HepG2 (cell line): Measurements from ENCODE around the gene ADAMTS8. TPM values are rescaled to one million over a fixed set of nuclear protein-coding genes. Genes with fewer than 3 reads are reported as not detected.

Experiments
- ATAC-seq: fragments of 200-7000 bp; cut with Tn5 transposase; 3 replicates; pipeline ENCODE4 v1.9.1; 2020; ENCODE audit warnings: mild to moderate bottlenecking, moderate library complexity
- BruUV-seq: library from RNA; stranded (reverse); fragments of 400-500 nt; replicated peaks from 2 replicates; lab custom pipeline; 2021; lab: Mats Ljungman, UMichigan
- CTCF ChIA-PET: fragments of 300-600 bp; formaldehyde crosslinking; extraction: SDS; loops from one replicate; lab custom pipeline; 2021; ENCODE audit warnings: low total read pairs, inconsistent platforms, low intra/inter-chr PET ratio; lab: Yijun Ruan, JAX
- POLR2A ChIA-PET: fragments of 350-600 bp; sonication (Branson Sonifier 250); formaldehyde crosslinking; loops from one replicate; lab custom pipeline; 2020; ENCODE audit warnings: antibody characterized with exemption, inconsistent platforms; lab: Yijun Ruan, JAX
- DNase-seq: peaks from one replicate; pipeline ENCODE4 v3.0.0-alpha.2; 2015; ENCODE audit warnings: low spot score
- FAIRE-seq: peaks from 3 replicates; lab custom pipeline; 2011; peaks lifted over from hg19 to GRCh38; lab: Jason Lieb, UNC
- H2AFZ ChIP-seq: one replicate; pipeline ENCODE4 v1.6.1; 2011; ENCODE audit warnings: low read length, inconsistent platforms
- H3K27ac ChIP-seq: fragments of 300-600 bp; 3 replicates; pipeline ENCODE4 v1.8.0; 2011; ENCODE audit warnings: mixed run types, mild to moderate bottlenecking, mixed read lengths, low read length, inconsistent platforms; ENCODE audit not compliant: insufficient read depth; ENCODE audit errors: extremely low read length
- H3K27me3 ChIP-seq, 2 experiments: fragments of 200-600 bp in 1 of 2; 2 replicates in 1 of 2; 3 replicates in 1 of 2; pipeline versions ENCODE4 v1.6.0 to v1.8.0; 2011; ENCODE audit warnings: low read length in 2 of 2, mild to moderate bottlenecking in 2 of 2, moderate library complexity in 2 of 2, inconsistent platforms in 1 of 2; ENCODE audit not compliant: insufficient read depth in 2 of 2, control insufficient read depth in 1 of 2
- H3K36me3 ChIP-seq, 2 experiments: fragments of 200-600 bp in 1 of 2; replicated peaks in 1 of 2; 2 replicates in 1 of 2; 3 replicates in 1 of 2; pipeline versions ENCODE4 v1.5.1 to v1.8.0; 2011; ENCODE audit warnings: low read length in 2 of 2, inconsistent platforms in 1 of 2; ENCODE audit not compliant: insufficient read depth in 2 of 2, control insufficient read depth in 1 of 2
- H3K4me1 ChIP-seq: 2 replicates; pipeline ENCODE4 v1.5.1; 2012; ENCODE audit warnings: low read length, inconsistent platforms; ENCODE audit not compliant: insufficient read depth
- H3K4me2 ChIP-seq: 2 replicates; pipeline ENCODE4 v1.6.0; 2011; ENCODE audit warnings: low read depth, low read length, inconsistent platforms
- H3K4me3 ChIP-seq, 3 experiments: fragments of 200-600 bp in 1 of 3; sonication (generic), shearing (Covaris generic) in 1 of 3; replicated peaks in 1 of 3; 2 replicates each; pipeline ENCODE4 v1.5.1; 2011 to 2016; ENCODE audit warnings: low read length in 3 of 3, inconsistent platforms in 2 of 3, low read depth in 2 of 3, mild to moderate bottlenecking in 2 of 3, control low read depth in 1 of 3, mixed read lengths in 1 of 3; ENCODE audit not compliant: insufficient read depth in 1 of 3
- H3K79me2 ChIP-seq: one replicate; pipeline ENCODE4 v1.6.1; 2011; ENCODE audit warnings: low read length, inconsistent platforms; ENCODE audit not compliant: insufficient read depth
- H3K9ac ChIP-seq: 2 replicates; pipeline ENCODE4 v1.6.0; 2011; ENCODE audit warnings: mild to moderate bottlenecking, low read depth, low read length, inconsistent platforms; ENCODE audit not compliant: insufficient read depth
- H3K9me3 ChIP-seq: 2 replicates; pipeline ENCODE4 v1.5.1; 2012; ENCODE audit warnings: mild to moderate bottlenecking, low read length
- H4K20me1 ChIP-seq: 2 replicates; pipeline ENCODE4 v1.6.0; 2011; ENCODE audit warnings: inconsistent platforms, mild to moderate bottlenecking, low read length, moderate library complexity; ENCODE audit not compliant: insufficient read depth
- CERS6 ChIP-seq: sonication (generic); formaldehyde crosslinking; IDR thresholded peaks from 2 replicates; pipeline ENCODE4 v1.5.0; 2020; ENCODE audit warnings: missing genetic modification reagents
- DZIP1 ChIP-seq: sonication (generic); formaldehyde crosslinking; IDR thresholded peaks from 2 replicates; pipeline ENCODE4 v1.5.0; 2020; ENCODE audit warnings: mild to moderate bottlenecking, missing genetic modification reagents
- ELF4 ChIP-seq: sonication (generic); formaldehyde crosslinking; IDR thresholded peaks from 2 replicates; pipeline ENCODE4 v1.5.0; 2020; ENCODE audit warnings: missing genetic modification reagents, mild to moderate bottlenecking, moderate library complexity, borderline replicate concordance
- HOXA5 ChIP-seq: sonication (generic); formaldehyde crosslinking; IDR thresholded peaks from 2 replicates; pipeline ENCODE4 v1.4.0; 2020; ENCODE audit warnings: missing genetic modification reagents
- HOXA7 ChIP-seq: sonication (generic); formaldehyde crosslinking; IDR thresholded peaks from 2 replicates; pipeline ENCODE4 v1.8.1; 2022; ENCODE audit warnings: mild to moderate bottlenecking, missing genetic modification reagents, moderate library complexity
- MXD4 ChIP-seq: IDR thresholded peaks from 2 replicates; pipeline ENCODE4 v1.6.1; 2016; ENCODE audit warnings: mild to moderate bottlenecking, missing biosample characterization, missing genetic modification reagents
- NONO ChIP-seq, 2 experiments: fragments of 450-650 bp in 1 of 2; sonication (generic) in 1 of 2; formaldehyde crosslinking in 1 of 2; IDR thresholded peaks in 1 of 2; conservative IDR thresholded peaks in 1 of 2; 2 replicates each; pipeline versions ENCODE4 v1.6.1 to v1.8.0; 2017 to 2022; ENCODE audit warnings: mild to moderate bottlenecking in 1 of 2, missing genetic modification reagents in 1 of 2, moderate library complexity in 1 of 2
- ZNF343 ChIP-seq: sonication (generic); formaldehyde crosslinking; IDR thresholded peaks from 2 replicates; pipeline ENCODE4 v1.4.0; 2020; ENCODE audit warnings: mild to moderate bottlenecking, missing genetic modification reagents
- ZNF615 ChIP-seq: sonication (generic); formaldehyde crosslinking; IDR thresholded peaks from 2 replicates; pipeline ENCODE4 v1.5.0; 2020; ENCODE audit warnings: mild to moderate bottlenecking, missing genetic modification reagents, borderline replicate concordance
- ZNF761 ChIP-seq: sonication (generic); formaldehyde crosslinking; conservative IDR thresholded peaks from 2 replicates; pipeline ENCODE4 v1.4.0; 2020; ENCODE audit warnings: mild to moderate bottlenecking, missing genetic modification reagents
- WGBS: methylation state at CpG from one replicate; pipeline ENCODE4 v1.1.6; 2017; ENCODE audit warnings: low lambda C conversion rate; 5-methylcytosine and 5-hydroxymethylcytosine counted together
- in situ Hi-C: cut with HindIII; loops from 2 replicates; pipeline ENCODE4 v1.10.0; 2017; ENCODE audit warnings: low pct_unique_long_range_greater_than_20kb; ENCODE audit not compliant: extremely low pct_ligation_motif_present
- intact Hi-C: fragments of 100-400 bp; cut with micrococcal nuclease; formaldehyde crosslinking; loops from one replicate; pipeline ENCODE4 v1.10.0; 2022; ENCODE audit not compliant: unreplicated experiment
- polyA plus RNA-seq, 8 experiments: library from polyadenylated mRNA; depleted of rRNA in 3 of 8; stranded (reverse) in 7 of 8; unstranded in 1 of 8; fragments of >200 nt; fragmentation: Illumina TruSeq in 4 of 8; extraction: Trizol in 4 of 8; gene quantifications; 2 replicates each; pipeline versions ENCODE4 v1.2.1 to v1.2.3, GENCODE V29; 2011 to 2016; ENCODE audit warnings: low read depth in 4 of 8, missing spikeins in 1 of 8, mixed read lengths in 1 of 8; ENCODE audit not compliant: insufficient read depth in 1 of 8
- total RNA-seq, 5 experiments: library from RNA; depleted of rRNA; stranded (reverse); fragments of >200 nt; fragmentation: Illumina TruSeq; extraction: Trizol; gene quantifications; 2 replicates each; pipeline ENCODE4 v1.2.3, GENCODE V29; 2016; ENCODE audit warnings: low read depth in 1 of 5
- TF ChIP-seq, protein P1 (sequence below): sonication (generic); formaldehyde crosslinking; conservative IDR thresholded peaks from 2 replicates; pipeline ENCODE4 v1.8.1; 2023; ENCODE audit warnings: missing genetic modification reagents
- TF ChIP-seq, protein P2 (sequence below): sonication (generic); formaldehyde crosslinking; conservative IDR thresholded peaks from 2 replicates; pipeline ENCODE4 v1.4.0; 2020; ENCODE audit warnings: mild to moderate bottlenecking, missing genetic modification reagents, moderate library complexity

Gene ADAMTS8
- total and polyA plus RNA-seq, 2 of the 13 experiments (the other 11 are each of a cell fraction or from before 2014, with no cell fraction given), result not detected

DNA sequence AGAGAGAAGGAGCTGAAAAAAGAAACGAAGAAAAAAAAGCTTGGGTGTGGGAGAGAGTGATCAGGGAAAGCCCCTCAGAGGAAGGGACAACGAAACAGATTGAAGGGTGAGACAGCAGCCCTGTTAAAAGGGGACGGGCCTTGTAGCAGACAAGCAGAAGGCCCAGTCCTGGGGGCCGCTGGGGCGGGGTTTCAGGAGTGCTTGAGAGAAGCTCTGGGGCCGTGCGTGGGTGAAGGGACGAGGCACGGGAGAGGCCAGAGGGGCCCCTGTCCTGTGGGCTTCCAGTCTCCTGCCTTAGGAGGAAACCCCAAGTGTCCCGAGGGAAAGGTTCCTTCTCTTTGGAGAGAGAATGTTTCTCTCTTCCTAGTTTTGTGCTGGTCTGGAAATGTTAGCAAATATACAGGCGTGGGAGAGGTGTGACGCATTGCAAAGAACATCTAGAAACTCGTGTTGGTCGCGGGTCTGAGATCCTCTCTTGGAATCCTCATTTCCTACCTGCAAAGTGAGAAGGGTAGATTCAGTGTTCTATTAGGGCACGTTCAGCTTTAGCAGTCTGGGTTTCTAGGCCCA lies 48.6 kb upstream of the ADAMTS8 start:
- Histone ChIP-seq H3K27ac (no peak overlapping the region), H3K36me3 (no peaks in the 10 kb centered on the region), H3K79me2 (no peaks in the 10 kb centered on the region), H3K27me3 (peaks cover 3 to 29% of the 10 kb centered on the region in 2 experiments; a peak in 3 of 5 replicates), H3K9ac (no peak overlapping the region), H3K4me3 (no peak overlapping the region), H3K4me2 (no peak overlapping the region), H2AFZ (no peak overlapping the region), H3K4me1 (no peaks in the 10 kb centered on the region), H4K20me1 (no peaks in the 10 kb centered on the region), H3K9me3 (no peaks in the 10 kb centered on the region)
- FAIRE-seq (no peak), ATAC-seq (no peak), DNase-seq (no peak)
- ChIA-PET POLR2A (no interaction called here), CTCF (no interaction called here)
- in situ Hi-C loops (no loop called here), intact Hi-C loops (no loop called here)
- no TSS peak for BruUV-seq
- 43% methylated on average over 16 of the region's 16 CpGs for whole genome bisulfite sequencing
- TF ChIP-seq HOXA7 (no peak), ZNF615 (CRISPR knock-in tag) (no peak), HOXA5 (CRISPR knock-in tag) (no peak), NONO (IDR thresholded peaks at IDR 0.05) (no peak), NONO (CRISPR knock-in tag; conservative IDR thresholded peaks at IDR 0.05) (no peak), CERS6 (CRISPR knock-in tag) (no peak), ZNF343 (CRISPR knock-in tag) (no peak), ZNF761 (no peak), DZIP1 (CRISPR knock-in tag) (no peak), ELF4 (CRISPR knock-in tag) (no peak), MXD4 (no peak)
- TF ChIP-seq, protein P1, sequence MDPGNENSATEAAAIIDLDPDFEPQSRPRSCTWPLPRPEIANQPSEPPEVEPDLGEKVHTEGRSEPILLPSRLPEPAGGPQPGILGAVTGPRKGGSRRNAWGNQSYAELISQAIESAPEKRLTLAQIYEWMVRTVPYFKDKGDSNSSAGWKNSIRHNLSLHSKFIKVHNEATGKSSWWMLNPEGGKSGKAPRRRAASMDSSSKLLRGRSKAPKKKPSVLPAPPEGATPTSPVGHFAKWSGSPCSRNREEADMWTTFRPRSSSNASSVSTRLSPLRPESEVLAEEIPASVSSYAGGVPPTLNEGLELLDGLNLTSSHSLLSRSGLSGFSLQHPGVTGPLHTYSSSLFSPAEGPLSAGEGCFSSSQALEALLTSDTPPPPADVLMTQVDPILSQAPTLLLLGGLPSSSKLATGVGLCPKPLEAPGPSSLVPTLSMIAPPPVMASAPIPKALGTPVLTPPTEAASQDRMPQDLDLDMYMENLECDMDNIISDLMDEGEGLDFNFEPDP, result no peak
- TF ChIP-seq, protein P2, sequence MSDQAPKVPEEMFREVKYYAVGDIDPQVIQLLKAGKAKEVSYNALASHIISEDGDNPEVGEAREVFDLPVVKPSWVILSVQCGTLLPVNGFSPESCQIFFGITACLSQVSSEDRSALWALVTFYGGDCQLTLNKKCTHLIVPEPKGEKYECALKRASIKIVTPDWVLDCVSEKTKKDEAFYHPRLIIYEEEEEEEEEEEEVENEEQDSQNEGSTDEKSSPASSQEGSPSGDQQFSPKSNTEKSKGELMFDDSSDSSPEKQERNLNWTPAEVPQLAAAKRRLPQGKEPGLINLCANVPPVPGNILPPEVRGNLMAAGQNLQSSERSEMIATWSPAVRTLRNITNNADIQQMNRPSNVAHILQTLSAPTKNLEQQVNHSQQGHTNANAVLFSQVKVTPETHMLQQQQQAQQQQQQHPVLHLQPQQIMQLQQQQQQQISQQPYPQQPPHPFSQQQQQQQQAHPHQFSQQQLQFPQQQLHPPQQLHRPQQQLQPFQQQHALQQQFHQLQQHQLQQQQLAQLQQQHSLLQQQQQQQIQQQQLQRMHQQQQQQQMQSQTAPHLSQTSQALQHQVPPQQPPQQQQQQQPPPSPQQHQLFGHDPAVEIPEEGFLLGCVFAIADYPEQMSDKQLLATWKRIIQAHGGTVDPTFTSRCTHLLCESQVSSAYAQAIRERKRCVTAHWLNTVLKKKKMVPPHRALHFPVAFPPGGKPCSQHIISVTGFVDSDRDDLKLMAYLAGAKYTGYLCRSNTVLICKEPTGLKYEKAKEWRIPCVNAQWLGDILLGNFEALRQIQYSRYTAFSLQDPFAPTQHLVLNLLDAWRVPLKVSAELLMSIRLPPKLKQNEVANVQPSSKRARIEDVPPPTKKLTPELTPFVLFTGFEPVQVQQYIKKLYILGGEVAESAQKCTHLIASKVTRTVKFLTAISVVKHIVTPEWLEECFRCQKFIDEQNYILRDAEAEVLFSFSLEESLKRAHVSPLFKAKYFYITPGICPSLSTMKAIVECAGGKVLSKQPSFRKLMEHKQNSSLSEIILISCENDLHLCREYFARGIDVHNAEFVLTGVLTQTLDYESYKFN, result no peak
